Measurements from ENCODE around the gene PTPRB.

PTPRB gene

DNA sequence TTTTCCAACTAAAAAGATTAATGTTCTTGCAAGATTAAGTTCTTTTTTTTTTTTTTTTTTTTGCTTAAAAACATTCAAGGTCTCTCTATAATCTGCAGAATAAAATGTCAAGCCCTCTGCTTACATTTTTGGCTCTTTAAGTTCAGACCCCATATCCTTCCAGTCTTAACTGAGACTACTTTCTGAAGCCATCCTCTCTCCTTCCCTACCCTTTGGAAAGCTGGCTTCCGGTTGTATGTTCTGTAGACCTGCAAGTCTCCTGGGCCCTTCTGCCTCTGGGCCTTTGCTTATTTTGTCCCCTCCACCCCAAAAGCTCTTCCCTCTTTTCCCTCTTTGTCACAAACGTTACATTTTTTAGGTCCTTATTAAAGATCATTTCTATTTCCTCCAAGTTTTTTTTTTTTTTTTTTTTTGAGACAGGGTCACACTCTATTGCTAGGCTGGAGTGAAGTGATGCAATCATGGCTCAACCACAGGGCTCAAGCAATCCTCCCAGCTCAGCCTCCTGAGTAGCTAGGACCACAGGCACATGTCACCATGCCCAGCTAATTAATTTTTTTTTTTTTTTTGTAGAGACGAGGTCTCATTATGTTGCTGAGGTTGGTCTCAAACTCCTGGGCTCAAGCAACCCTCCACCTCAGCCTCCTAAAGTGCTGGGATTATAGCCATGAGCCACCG, 46.5 kb downstream of the PTPRB start:
- no peak for DNase-seq

DNA sequence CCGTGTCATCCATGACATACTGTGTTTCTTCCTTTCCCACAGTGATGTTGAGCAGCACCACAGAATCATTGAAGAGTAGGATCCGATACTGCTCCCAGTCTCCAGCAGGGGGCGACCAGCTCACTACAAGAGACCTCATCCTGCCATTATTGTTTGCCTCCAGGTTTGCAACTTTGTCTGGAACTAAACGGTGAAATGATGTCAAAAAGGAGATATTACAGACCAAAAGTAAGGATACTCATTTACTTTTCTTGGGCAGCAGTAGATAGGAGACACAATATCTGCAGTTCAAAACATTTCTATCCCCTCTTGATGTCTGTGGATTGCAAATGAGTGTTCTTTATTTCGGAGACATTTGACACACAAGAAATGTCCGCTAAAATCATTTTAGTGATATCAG, 47.2 kb downstream of the PTPRB start:
- peak; percentile 74 for DNase-seq

DNA sequence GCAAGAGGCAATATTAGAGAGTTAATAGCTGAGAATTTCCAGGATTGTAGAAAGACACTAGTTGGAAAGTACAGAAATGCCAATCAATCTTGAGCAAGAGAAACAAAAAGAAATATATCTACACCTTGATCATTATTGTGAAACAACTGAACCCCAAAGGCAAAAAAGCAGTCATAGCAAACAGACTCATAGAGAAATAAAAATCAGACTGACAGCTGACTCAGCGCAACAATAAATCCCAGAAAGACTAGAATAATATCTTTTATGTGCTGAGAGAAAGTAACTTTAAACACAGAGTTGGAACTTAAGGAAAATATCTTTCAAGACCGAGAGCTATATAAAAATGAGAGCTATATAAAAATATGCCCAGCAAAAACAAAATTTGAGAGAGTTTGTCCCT, 52.9 kb downstream of the PTPRB start:
- DNase-seq: no peak

GRCh38 chr12:70583251-70583650, 54.0 kb downstream of the PTPRB start:
- no peak for DNase-seq

DNA sequence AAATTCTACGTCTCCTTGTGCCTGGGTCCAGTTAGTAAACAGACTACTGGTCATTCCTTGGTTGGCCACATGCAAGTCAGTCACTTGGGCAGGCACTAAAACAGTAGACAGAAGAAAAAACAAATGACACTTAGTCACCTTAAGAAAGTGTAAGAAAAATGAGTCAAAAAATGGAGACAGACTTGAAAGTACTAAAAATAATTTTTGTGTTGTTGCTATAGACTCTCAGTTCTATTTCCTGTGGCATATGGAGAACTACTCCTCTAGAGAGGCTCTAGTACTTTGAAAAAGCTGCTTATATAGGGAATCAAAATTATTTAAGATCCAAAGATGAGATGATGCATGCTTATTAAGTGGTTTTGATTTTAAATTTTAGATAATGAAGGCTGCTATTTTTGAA, 56.0 kb downstream of the PTPRB start:
- no peak for DNase-seq

DNA sequence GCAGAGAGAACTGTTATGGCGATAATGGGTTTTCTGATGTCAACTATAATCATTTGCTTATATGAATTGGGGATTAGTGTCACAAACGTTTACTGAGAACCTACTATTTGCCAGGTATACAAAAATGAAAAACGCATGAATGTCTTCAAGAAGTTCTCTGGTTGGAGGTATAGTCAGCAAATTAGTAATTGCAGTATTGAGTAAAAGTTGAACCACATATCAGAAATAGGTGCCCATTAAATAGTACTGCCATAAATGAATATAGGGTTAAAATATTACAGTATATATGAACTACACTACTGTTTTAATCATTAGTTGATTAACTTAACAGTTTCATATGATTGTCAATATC, 60.0 kb downstream of the PTPRB start:
- DNase-seq: no peak

GRCh38 chr12:70576341-70577282, 60.6 kb downstream of the PTPRB start:
- no peak for DNase-seq

- DNase-seq: no peak
Observed at GRCh38 chr12:70571705-70572268, 65.4 kb downstream of the PTPRB start.

- DNase-seq: no peak
Observed at GRCh38 chr12:70571029-70571428, 66.2 kb downstream of the PTPRB start.

DNA sequence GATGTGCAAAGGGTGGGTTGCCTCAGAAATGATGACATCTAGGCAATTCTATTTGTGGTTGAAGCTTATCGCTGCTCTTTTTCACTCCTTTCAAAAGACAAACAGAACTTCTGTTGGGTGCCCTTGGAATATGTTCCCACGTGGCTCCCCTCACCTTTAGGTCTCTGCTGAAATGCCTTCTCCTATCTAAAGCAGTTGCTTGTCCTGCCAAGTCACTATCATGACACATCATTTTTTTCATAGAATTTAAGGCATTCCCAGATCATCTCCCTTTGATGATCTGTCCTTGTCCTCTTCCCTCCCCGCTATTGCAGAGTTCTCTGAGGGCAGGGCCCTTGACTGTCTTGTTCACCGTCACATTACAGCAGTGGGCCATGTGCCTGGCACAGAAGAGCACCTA, 75.7 kb downstream of the PTPRB start:
- DNase-seq: no peak

DNA sequence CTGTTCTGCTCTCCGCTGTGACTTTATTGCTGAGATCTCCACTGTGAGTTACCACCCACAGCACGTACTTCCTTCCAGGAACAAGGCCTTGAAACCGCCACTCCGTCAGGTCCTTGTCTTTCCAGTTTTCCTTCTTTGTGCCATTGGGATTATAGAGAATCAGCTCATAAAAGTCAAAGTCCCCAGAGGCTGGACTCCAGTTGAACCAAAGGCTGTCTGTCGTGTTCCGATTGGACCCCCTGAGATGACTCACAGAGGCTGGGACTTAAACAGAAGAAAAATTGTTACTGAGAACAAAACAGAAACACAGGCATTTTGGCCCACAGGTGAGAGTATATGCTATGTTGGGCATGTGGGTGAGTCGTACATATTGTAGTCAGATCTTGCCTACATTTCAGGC, 76.6 kb downstream of the PTPRB start:
- no peak for DNase-seq

- no peak for DNase-seq
Observed at GRCh38 chr12:70559390-70559789, 77.8 kb downstream of the PTPRB start.

GRCh38 chr12:70557583-70558191, 79.5 kb downstream of the PTPRB start:
- DNase-seq: no peak

DNA sequence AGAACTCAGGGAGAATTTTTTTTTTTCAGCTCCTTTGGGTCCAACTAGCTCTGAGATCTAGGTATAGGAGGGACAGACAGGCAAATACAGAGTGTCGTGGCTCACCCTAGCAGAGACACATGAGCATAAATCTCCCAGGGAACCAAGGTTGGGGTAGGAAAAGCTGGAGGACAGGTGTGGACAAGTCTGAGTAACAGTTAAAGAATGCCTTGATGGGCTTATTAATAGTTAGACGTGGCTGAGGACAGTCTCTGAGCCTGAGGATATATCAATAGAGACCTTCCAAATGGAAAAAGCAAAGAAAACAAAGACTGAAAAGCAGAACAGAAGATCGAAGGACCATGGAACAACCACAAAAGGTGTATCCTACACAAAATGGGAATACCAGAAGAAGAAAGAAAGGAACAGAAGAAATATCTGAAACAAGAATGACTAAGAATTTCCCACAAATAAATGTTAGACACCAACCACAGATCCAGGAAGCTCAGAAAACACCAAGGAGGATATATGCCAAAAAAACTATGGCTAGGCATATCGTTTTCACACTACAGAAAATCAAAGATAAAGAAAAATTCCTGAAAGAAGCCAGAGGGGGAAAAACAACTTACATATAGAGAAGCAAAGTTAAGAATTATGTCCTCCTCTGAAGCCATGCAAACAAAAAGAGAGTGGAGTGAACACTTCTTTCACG, 80.9 kb downstream of the PTPRB start:
- DNase-seq: no peak

DNA sequence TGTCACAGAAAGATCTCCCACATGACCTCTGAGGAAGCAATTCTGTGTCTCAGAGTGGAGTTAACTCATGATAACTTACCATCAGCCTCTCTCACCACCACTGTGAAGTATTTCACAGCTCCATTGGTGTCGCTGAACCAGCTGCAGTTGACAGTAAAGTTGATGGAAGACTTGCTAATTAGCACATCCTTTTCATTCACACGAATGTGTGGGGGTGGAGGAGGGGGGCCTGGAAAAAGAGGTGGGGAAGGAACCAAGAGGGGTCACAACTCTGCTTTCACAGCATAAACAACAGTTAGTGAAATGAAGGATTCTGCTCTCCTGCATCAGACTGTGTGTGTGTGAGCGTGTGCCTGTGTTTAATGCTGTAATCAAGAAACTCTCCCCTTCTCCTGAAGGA, 82.1 kb downstream of the PTPRB start:
- no peak for DNase-seq

GRCh38 chr12:70553391-70553859, 83.8 kb downstream of the PTPRB start:
- no peak for DNase-seq

GRCh38 chr12:70551731-70552130, 85.5 kb downstream of the PTPRB start:
- DNase-seq: no peak

DNA sequence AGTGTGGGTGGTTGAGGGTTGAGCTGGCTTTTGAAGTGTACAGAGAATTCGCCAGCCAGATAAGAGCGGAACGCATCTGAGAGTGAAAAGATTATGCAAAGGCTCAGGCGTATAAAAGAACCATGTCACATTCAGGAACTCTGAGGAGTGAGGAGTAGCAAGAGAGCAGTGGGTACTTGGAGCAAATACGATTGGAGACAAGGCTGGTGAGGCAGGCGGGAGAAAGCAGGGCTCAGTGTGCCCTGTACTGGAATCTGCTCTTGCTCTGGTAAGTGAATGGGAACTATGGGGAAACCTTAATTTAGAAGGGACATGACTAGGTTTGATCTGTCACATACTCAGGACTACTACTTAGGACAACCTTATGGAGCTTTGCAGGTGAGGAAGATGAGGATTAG, 87.0 kb downstream of the PTPRB start:
- DNase-seq: no peak

DNA sequence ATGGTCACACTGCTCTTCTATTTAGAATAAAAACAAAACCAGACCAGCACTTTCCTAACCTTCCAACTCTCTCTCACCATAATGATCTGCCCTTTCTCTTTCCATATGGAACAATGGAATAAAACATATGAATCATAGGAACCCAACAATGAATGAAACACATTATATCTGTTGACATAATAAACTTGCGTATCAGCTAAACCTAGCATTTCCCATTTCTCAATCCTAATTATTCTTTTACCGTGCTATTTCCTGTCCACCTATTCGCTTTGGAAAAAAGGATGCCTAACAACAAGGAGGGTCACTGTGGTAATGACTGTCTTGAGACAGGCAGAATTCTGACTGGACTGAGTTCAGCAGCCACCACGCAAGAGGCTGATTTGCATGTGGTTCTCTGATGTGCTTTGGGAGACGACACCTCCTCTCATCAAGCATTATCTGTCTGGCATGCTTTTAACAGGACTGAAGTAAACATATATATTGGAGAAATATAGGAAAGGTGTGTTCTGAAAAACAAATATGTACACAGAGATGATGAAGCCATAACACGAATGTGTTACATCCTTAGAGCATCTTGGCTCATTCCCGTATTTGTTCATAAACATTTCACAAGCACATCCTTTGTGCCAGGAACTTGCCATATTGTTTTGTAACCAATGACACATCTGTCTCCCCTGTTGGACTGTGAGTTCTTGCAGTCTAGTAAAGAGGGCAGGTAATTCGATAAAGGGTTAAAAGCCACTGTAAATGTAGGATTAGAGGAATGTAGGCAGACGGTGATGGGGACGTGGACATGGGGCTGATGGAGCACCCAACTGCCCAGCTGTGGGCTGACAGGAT, 87.7 kb downstream of the PTPRB start:
- DNase-seq: no peak

DNA sequence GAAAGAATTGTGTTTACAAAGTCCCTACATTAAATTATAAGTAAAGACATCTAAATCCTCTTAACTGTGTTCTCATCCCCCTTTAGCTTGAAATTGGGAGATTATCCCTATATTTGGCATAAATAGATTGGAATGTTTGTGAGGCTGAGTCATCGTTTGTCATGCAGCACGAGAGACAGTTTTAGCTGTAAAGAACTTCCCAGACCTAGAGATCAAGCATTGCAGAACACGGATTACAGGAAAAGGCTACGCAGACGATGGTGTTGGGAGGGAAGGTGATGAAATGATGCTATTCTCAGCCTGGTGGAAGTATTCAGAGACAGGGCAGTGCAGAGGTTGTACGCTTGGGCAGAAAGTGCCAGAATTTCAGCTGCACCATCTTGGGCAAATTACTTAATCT, 93.8 kb downstream of the PTPRB start:
- DNase-seq: no peak

DNA sequence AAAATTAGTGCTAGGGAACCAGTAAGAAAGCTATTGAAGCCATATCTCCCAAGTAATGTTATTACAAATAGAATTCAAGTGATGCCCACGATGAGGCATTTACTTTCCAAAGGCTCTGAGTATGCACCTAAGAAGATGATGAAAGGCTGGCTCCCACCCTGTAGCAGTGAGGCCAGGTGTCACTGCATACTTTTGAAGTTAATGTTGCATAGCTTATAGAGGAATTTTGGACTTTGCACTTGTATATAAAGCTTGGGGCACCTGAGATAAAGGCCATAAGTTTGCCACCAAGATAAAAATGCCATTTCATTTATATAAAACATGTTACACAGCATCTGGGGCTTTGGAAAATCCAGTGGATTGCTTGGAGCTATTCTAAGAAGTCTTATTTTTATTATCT, 96.2 kb downstream of the PTPRB start:
- DNase-seq: no peak

DNA sequence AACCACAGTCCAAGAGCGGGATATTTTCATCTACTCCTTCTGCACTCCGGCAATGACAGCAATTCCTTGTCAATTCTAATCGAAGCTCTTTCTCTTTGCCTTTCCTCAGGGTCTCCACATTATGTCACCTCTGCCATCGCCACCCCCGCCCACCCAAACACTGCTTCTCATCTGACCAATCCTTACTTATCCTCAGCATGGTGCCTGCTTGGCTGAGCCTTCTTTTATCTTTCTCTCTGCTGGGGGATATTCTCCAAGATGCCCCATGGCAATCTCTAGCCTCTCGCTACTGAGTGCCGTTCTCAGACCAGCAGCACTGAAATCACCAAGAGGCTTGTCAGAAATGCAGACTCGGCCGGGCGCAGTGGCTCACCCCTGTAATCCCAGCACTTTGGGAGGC, 100.6 kb downstream of the PTPRB start:
- DNase-seq: no peak

Measured in femur (tissue), 1 donor.